Activated naive CD4-positive, alpha-beta T cell treated with anti-CD3 and anti-CD28 coated beads, Interleukin-2, amount 50 U/mL, for 16 hours (primary cell): ENCODE measurements around the gene SNF8.

Experiments used
- DNase-seq: peaks from one replicate; pipeline ENCODE4 v3.0.0-alpha.2; 2020

SNF8 gene

GRCh38 chr17:48883171-48883570, 61.5 kb downstream of the SNF8 start:
- no peak for DNase-seq

GRCh38 chr17:48882272-48882671, 62.4 kb downstream of the SNF8 start:
- DNase-seq, result no peak
